ENCODE data around the gene C9orf43.

GRCh38 chr9:113393281-113393680 is 17.3 kb upstream of the C9orf43 start:
- TF ChIP-seq EZH2 (IDR thresholded peaks at IDR 0.05; ENCODE audit: borderline replicate concordance, low read depth, low read length, severe bottlenecking) (no peak), POLR2AphosphoS5 (IDR thresholded peaks at IDR 0.05; ENCODE audit: insufficient read depth, low read depth, low read length) (no peak), JUN (IDR thresholded peaks at IDR 0.05; ENCODE audit: borderline replicate concordance, insufficient read depth, insufficient read length, low read depth) (no peak), CTCF (IDR thresholded peaks at IDR 0.05; ENCODE audit: extremely low read depth in 1 of 2, insufficient read depth in 1 of 2, low read depth in 1 of 2, low read length in 2 of 2) (no peak)
